ENCODE data around the gene SORCS2. TPM values are rescaled to one million over a fixed set of nuclear protein-coding genes. Genes with fewer than 3 reads are reported as not detected.
A peak's percentile ranks its signal among the peaks of the same experiment; 100 is the strongest.

The SORCS2 gene
- total and polyA plus RNA-seq, 2 of the 8 experiments (the other 6 are each of a cell fraction or from before 2014, with no cell fraction given): 0.36 to 1.8 TPM

- Histone ChIP-seq H3K4me1 (replicated peaks in 1 of 4; ENCODE audit: control insufficient read depth in 3 of 4, insufficient read depth in 4 of 4, low read length in 3 of 4) (0 out of 7 replicates have a peak, but pooled peaks cover 0 to 3% (median 0%) of the 10 kb centered on the region in 4 experiments), H2BK5ac (ENCODE audit: low read depth, low read length) (no peak overlapping the region), H4K8ac (ENCODE audit: extremely low read depth, insufficient read depth, low read length) (no peak overlapping the region), H2AFZ (ENCODE audit: low read length) (no peak overlapping the region), H2BK120ac (replicated peaks; ENCODE audit: low read depth, low read length) (no peak overlapping the region), H3K27ac (ENCODE audit: low read depth, low read length) (no peak overlapping the region), H3K9me3 (ENCODE audit: insufficient read depth in 2 of 2, low read depth in 1 of 2, low read length in 1 of 2) (no peaks in the 10 kb centered on the region), H3K56ac (replicated peaks; ENCODE audit: insufficient read length, low read depth, low read length) (peak overlapping the region; percentile 93), H4K20me1 (replicated peaks in 1 of 2; ENCODE audit: control insufficient read depth in 1 of 2, insufficient read depth in 2 of 2, low read length in 2 of 2) (peaks cover 0 to 3% of the 10 kb centered on the region in 2 experiments), H3K79me2 (ENCODE audit: control insufficient read depth in 1 of 2, insufficient read depth in 2 of 2, low read length in 2 of 2) (no peaks in the 10 kb centered on the region), H3K27me3 (replicated peaks in 1 of 4; ENCODE audit: control insufficient read depth in 3 of 4, extremely low read depth in 1 of 4, insufficient read depth in 3 of 4, low read length in 3 of 4) (no peaks in the 10 kb centered on the region), H3K23ac (ENCODE audit: insufficient read length) (no peak overlapping the region), H3K18ac (ENCODE audit: extremely low read depth, low read length) (no peak overlapping the region), H3K9ac (replicated peaks in 1 of 4; ENCODE audit: extremely low read depth in 1 of 4, low read depth in 3 of 4, low read length in 3 of 4) (no peak overlapping the region), H2BK12ac (ENCODE audit: low read depth, low read length) (no peak overlapping the region), H3K14ac (ENCODE audit: insufficient read length) (no peak overlapping the region), H2BK15ac (ENCODE audit: low read length) (no peak overlapping the region), H2BK20ac (ENCODE audit: low read length) (no peak overlapping the region), H3K4me3 (ENCODE audit: extremely low read depth in 1 of 4, insufficient read depth in 2 of 4, low read depth in 3 of 4, low read length in 4 of 4) (no peak overlapping the region), H4K5ac (ENCODE audit: insufficient read length, low read depth, low read length) (no peak overlapping the region), H2AK5ac (ENCODE audit: low read depth, low read length) (no peak overlapping the region), H3K23me2 (ENCODE audit: low read depth, low read length) (peaks cover 4% of the 10 kb centered on the region; the same call in 1 of the 2 replicates), H3K36me3 (ENCODE audit: control insufficient read depth in 2 of 4, insufficient read depth in 4 of 4, low read length in 3 of 4) (no peaks in the 10 kb centered on the region), H4K91ac (replicated peaks; ENCODE audit: insufficient read length, low read length) (no peak overlapping the region), H3K4me2 (ENCODE audit: insufficient read depth in 1 of 2, low read depth in 2 of 2, low read length in 2 of 2) (no peak overlapping the region), H3K79me1 (ENCODE audit: low read depth, low read length) (no peaks in the 10 kb centered on the region), H3K4ac (replicated peaks; ENCODE audit: insufficient read length, low read depth, low read length) (no peak overlapping the region)
- WGBS, 2 experiments (ENCODE audit: extremely low coverage in 1 of 2, insufficient coverage in 1 of 2, insufficient read length in 1 of 2, insufficient replicate concordance in 2 of 2, low coverage in 1 of 2, low lambda C conversion rate in 2 of 2, missing lambda C conversion rate in 1 of 2): 90% methylated on average over 11 of the region's 11 CpGs; no CpG with 5 or more reads in 1 of the 2 experiments
- ChIA-PET POLR2A (ENCODE audit: partially characterized antibody) (no interaction called here), CTCF (ENCODE audit: partially characterized antibody) (no interaction called here)
- DNase-seq (ENCODE audit: low read depth in 1 of 2, low spot score in 2 of 2): no peak
- no peak for FAIRE-seq
- TF ChIP-seq EGR1 (IDR thresholded peaks at IDR 0.05; ENCODE audit: borderline replicate concordance, low read depth, low read length) (no peak), GABPA (IDR thresholded peaks at IDR 0.05; ENCODE audit: borderline replicate concordance, insufficient read depth, low read length) (no peak), MAFK (IDR thresholded peaks at IDR 0.05; ENCODE audit: low read depth, low read length) (no peak), EZH2 (IDR thresholded peaks at IDR 0.05; ENCODE audit: low read depth, low read length, severe bottlenecking) (no peak), EP300 (IDR thresholded peaks at IDR 0.05; ENCODE audit: borderline replicate concordance in 1 of 2, low read depth in 2 of 2, low read length in 2 of 2) (no peak), HDAC2 (IDR thresholded peaks at IDR 0.05; ENCODE audit: borderline replicate concordance in 1 of 2, low read depth in 2 of 2, low read length in 2 of 2) (no peak), HDAC6 (IDR thresholded peaks at IDR 0.05; ENCODE audit: low read depth, low read length) (no peak), JUND (IDR thresholded peaks at IDR 0.05; ENCODE audit: low read length) (no peak), TCF12 (IDR thresholded peaks at IDR 0.05; ENCODE audit: low read depth, low read length) (no peak), POLR2AphosphoS5 (IDR thresholded peaks at IDR 0.05; ENCODE audit: low read depth, low read length) (no peak), SP4 (IDR thresholded peaks at IDR 0.05; ENCODE audit: low read length) (no peak), JUN (IDR thresholded peaks at IDR 0.05; ENCODE audit: low read depth, low read length) (no peak), RXRA (IDR thresholded peaks at IDR 0.05; ENCODE audit: insufficient read depth, low read depth, low read length) (no peak)
Measured at GRCh38 chr4:7621252-7622035, 429.1 kb downstream of the SORCS2 start.
